GM12878 (cell line): ENCODE data around the gene TOB1. TPM values are rescaled to one million over a fixed set of nuclear protein-coding genes. Genes with fewer than 3 reads are reported as not detected.

ENCODE experiments used
- ATAC-seq: fragments of 200-7000 bp; cut with Tn5 transposase; 3 replicates; pipeline ENCODE4 v1.9.1; 2020; ENCODE audit warnings: mild to moderate bottlenecking, moderate library complexity
- BruUV-seq: library from RNA; stranded (reverse); fragments of 400-500 nt; replicated peaks from 2 replicates; lab custom pipeline; 2021; lab: Mats Ljungman, UMichigan
- CTCF ChIA-PET: fragments of 300-600 bp; sonication (Branson Sonifier 250); formaldehyde crosslinking; extraction: SDS; loops from one replicate; lab custom pipeline; 2021; ENCODE audit warnings: inconsistent platforms; lab: Yijun Ruan, JAX
- POLR2A ChIA-PET: fragments of 350-600 bp; formaldehyde crosslinking; extraction: SDS; loops from one replicate; lab custom pipeline; 2021; ENCODE audit warnings: inconsistent platforms; lab: Charles Lee
- RAD21 ChIA-PET: fragments of 300-600 bp; sonication (Branson Sonifier 250); formaldehyde crosslinking; loops from one replicate; lab custom pipeline; 2023; ENCODE audit warnings: antibody characterized with exemption; ENCODE audit not compliant: unreplicated experiment; lab: Charles Lee
- SMC1A ChIA-PET: fragments of 300-600 bp; sonication (Branson Sonifier 250); formaldehyde crosslinking; loops from one replicate; lab custom pipeline; 2023; ENCODE audit not compliant: unreplicated experiment, uncharacterized antibody; lab: Charles Lee
- DNase-seq: peaks from one replicate; pipeline ENCODE4 v3.0.0-alpha.2; 2011; ENCODE audit warnings: low read depth, low spot score
- FAIRE-seq: peaks from 3 replicates; lab custom pipeline; 2011; peaks lifted over from hg19 to GRCh38; lab: Jason Lieb, UNC
- H2AFZ ChIP-seq: 2 replicates; pipeline ENCODE4 v1.6.0; 2011; ENCODE audit warnings: low read depth, low read length, control low read depth; ENCODE audit not compliant: control insufficient read depth
- H3K27ac ChIP-seq: 2 replicates; pipeline ENCODE4 v1.5.1; 2011; ENCODE audit warnings: control low read depth; ENCODE audit not compliant: control insufficient read depth, insufficient read depth
- H3K27me3 ChIP-seq, 2 experiments: replicated peaks in 1 of 2; 2 replicates each; pipeline versions ENCODE4 v1.6.0 to v1.6.1; 2011; ENCODE audit warnings: low read length in 1 of 2; ENCODE audit not compliant: control insufficient read depth in 2 of 2, insufficient read depth in 2 of 2
- H3K36me3 ChIP-seq, 2 experiments: 2 replicates each; pipeline ENCODE4 v1.5.1; 2011; ENCODE audit warnings: low read length in 1 of 2; ENCODE audit not compliant: control insufficient read depth in 2 of 2, insufficient read depth in 2 of 2
- H3K4me1 ChIP-seq: 2 replicates; pipeline ENCODE4 v1.6.1; 2011; ENCODE audit warnings: mild to moderate bottlenecking, low read length, moderate library complexity, mixed read lengths; ENCODE audit not compliant: control insufficient read depth, insufficient read depth
- H3K4me2 ChIP-seq: 2 replicates; pipeline ENCODE4 v1.6.0; 2011; ENCODE audit warnings: control low read depth; ENCODE audit not compliant: control insufficient read depth, insufficient read depth
- H3K4me3 ChIP-seq: fragments of 200-600 bp; sonication (generic); 2 replicates; pipeline ENCODE4 v1.5.1; 2016
- H3K79me2 ChIP-seq: 2 replicates; pipeline ENCODE4 v1.6.0; 2011; ENCODE audit warnings: low read length; ENCODE audit not compliant: control insufficient read depth, insufficient read depth
- H3K9ac ChIP-seq: 2 replicates; pipeline ENCODE4 v1.8.0; 2011; ENCODE audit warnings: low read length, control low read depth, mixed read lengths; ENCODE audit not compliant: control insufficient read depth, insufficient read depth
- H3K9me3 ChIP-seq: replicated peaks from 3 replicates; pipeline ENCODE4 v1.5.1; 2011; ENCODE audit warnings: mild to moderate bottlenecking, low read length; ENCODE audit not compliant: control insufficient read depth, insufficient read depth
- H4K20me1 ChIP-seq: 2 replicates; pipeline ENCODE4 v1.6.0; 2011; ENCODE audit not compliant: control insufficient read depth, insufficient read depth
- CBX3 ChIP-seq: fragments of 200-600 bp; sonication (generic); IDR thresholded peaks from 2 replicates; pipeline ENCODE4 v1.6.1; 2016; ENCODE audit warnings: low read depth, borderline replicate concordance
- CREM ChIP-seq: IDR thresholded peaks from 2 replicates; pipeline ENCODE4 v1.6.1; 2014; ENCODE audit warnings: antibody characterized with exemption, low read depth
- RELA ChIP-seq: fragments of 450-650 bp; IDR thresholded peaks from 2 replicates; pipeline ENCODE4 v1.8.0; 2014; ENCODE audit warnings: borderline replicate concordance; ENCODE audit not compliant: partially characterized antibody
- ZNF217 ChIP-seq: fragments of 450-650 bp; IDR thresholded peaks from 2 replicates; pipeline ENCODE4 v1.6.1; 2017; ENCODE audit warnings: antibody characterized with exemption, mild to moderate bottlenecking
- WGBS: methylation state at CpG from one replicate; pipeline ENCODE4 v1.1.6; 2016; ENCODE audit warnings: low lambda C conversion rate; ENCODE audit not compliant: insufficient replicate concordance, insufficient coverage; ENCODE audit errors: missing lambda C conversion rate; 5-methylcytosine and 5-hydroxymethylcytosine counted together
- in situ Hi-C: fragments of 300-500 bp; cut with MboI; formaldehyde crosslinking; loops from 9 replicates; pipeline ENCODE4 v1.14.3; 2018; ENCODE audit warnings: mixed read lengths
- intact Hi-C: fragments of 100-400 bp; cut with micrococcal nuclease; formaldehyde crosslinking; loops from one replicate; pipeline ENCODE4 v1.14.2; 2022; ENCODE audit not compliant: unreplicated experiment
- polyA plus RNA-seq, 11 experiments: library from polyadenylated mRNA; depleted of rRNA in 4 of 11; unstranded in 6 of 11; stranded (reverse) in 5 of 11; fragments of >200 nt; fragmentation: Nextera tagmentation in 4 of 11; fragmentation: Illumina TruSeq in 1 of 11; extraction: Ambion mirVana in 4 of 11; extraction: Trizol in 1 of 11; gene quantifications; 1 replicate in 1 of 11; 2 replicates in 10 of 11; pipeline versions ENCODE4 v1.2.1 to v1.2.3, GENCODE V29; 2011 to 2016; ENCODE audit warnings: inconsistent platforms in 2 of 11, missing spikeins in 2 of 11, low read depth in 1 of 11
- total RNA-seq, 4 experiments: library from RNA; depleted of rRNA in 3 of 4; stranded (reverse); fragments of >200 nt in 3 of 4; fragmentation: Illumina TruSeq in 1 of 4; extraction: Trizol in 1 of 4; gene quantifications; 2 replicates each; pipeline versions ENCODE4 v1.2.1 to v1.2.3, GENCODE V29; 2013 to 2021
- TF ChIP-seq, protein P1 (sequence below): fragments of 150-350 bp; IDR thresholded peaks from 2 replicates; pipeline ENCODE4 v1.6.1; 2014; ENCODE audit warnings: mild to moderate bottlenecking, low read depth, low read length
- TF ChIP-seq, protein P2 (sequence below): fragments of 450-650 bp; IDR thresholded peaks from 2 replicates; pipeline ENCODE4 v1.6.1; 2017; ENCODE audit warnings: low read depth, mild to moderate bottlenecking, moderate library complexity

Gene TOB1
- total and polyA plus RNA-seq, 10 of the 15 experiments (the other 5 are each of a cell fraction or from before 2014, with no cell fraction given) = 5.0 to 32.4 (median 13.7) TPM

DNA sequence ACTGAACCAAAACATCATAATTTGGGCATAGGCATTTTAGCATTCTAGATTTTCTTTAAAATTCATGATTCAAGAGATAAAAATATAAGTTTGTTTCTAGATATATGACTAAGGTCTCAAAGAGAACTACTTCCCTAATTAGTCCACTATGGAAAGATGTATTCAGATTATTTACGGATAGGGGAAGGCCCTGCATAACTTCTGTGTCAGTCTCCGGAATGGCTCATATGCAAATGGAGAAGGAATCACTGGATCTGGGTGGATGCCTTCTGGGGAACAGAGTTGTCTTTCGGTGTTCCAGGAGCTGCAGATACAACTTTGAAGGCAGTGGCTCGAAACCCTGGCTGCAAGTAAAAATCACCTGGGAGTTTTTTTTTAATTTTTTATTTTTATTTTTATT, 47.9 kb downstream of the TOB1 start:
- Histone ChIP-seq H3K9me3 (no peaks in the 10 kb centered on the region), H3K27me3 (no peaks in the 10 kb centered on the region; a peak in 1 of 4 replicates), H4K20me1 (no peaks in the 10 kb centered on the region), H3K36me3 (no peaks in the 10 kb centered on the region), H2AFZ (no peak overlapping the region), H3K27ac (no peak overlapping the region), H3K9ac (no peak overlapping the region), H3K4me2 (no peak overlapping the region), H3K79me2 (no peaks in the 10 kb centered on the region), H3K4me1 (no peaks in the 10 kb centered on the region; the same call in 1 of the 2 replicates), H3K4me3 (no peak overlapping the region)
- TF ChIP-seq RELA = no peak
- TF ChIP-seq, protein P1, sequence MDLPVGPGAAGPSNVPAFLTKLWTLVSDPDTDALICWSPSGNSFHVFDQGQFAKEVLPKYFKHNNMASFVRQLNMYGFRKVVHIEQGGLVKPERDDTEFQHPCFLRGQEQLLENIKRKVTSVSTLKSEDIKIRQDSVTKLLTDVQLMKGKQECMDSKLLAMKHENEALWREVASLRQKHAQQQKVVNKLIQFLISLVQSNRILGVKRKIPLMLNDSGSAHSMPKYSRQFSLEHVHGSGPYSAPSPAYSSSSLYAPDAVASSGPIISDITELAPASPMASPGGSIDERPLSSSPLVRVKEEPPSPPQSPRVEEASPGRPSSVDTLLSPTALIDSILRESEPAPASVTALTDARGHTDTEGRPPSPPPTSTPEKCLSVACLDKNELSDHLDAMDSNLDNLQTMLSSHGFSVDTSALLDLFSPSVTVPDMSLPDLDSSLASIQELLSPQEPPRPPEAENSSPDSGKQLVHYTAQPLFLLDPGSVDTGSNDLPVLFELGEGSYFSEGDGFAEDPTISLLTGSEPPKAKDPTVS = no peak
- no peak for TF ChIP-seq CREM
- TF ChIP-seq, protein P2, sequence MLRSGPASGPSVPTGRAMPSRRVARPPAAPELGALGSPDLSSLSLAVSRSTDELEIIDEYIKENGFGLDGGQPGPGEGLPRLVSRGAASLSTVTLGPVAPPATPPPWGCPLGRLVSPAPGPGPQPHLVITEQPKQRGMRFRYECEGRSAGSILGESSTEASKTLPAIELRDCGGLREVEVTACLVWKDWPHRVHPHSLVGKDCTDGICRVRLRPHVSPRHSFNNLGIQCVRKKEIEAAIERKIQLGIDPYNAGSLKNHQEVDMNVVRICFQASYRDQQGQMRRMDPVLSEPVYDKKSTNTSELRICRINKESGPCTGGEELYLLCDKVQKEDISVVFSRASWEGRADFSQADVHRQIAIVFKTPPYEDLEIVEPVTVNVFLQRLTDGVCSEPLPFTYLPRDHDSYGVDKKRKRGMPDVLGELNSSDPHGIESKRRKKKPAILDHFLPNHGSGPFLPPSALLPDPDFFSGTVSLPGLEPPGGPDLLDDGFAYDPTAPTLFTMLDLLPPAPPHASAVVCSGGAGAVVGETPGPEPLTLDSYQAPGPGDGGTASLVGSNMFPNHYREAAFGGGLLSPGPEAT = no peak
- TF ChIP-seq ZNF217 = no peak
- no peak for TF ChIP-seq CBX3
- CTCF ChIA-PET = interaction anchor here (1.0 to 4.3 kb wide), 4 partner anchors 11 to 55 kb away, joined by 3 to 30 read pairs (median 6); no protein-coding TSS in a partner anchor
- POLR2A ChIA-PET = no interaction called here
- RAD21 ChIA-PET = interaction anchor here (1.0 kb wide), 1 partner anchor 24 kb away, joined by 3 read pairs; no protein-coding TSS in a partner anchor
- intact Hi-C loops = no loop called here
- BruUV-seq = no TSS peak
- 68% methylated on average over 4 of the region's 4 CpGs for WGBS
- ATAC-seq (no peak), FAIRE-seq (no peak), DNase-seq (no peak)
- in situ Hi-C loops = no loop called here
- SMC1A ChIA-PET = no interaction called here
